ENCODE data around the gene JADE2. TPM values are rescaled to one million over a fixed set of nuclear protein-coding genes. Genes with fewer than 3 reads are reported as not detected.

JADE2 gene
- total RNA-seq, 1 experiment from 2014 or later = 39.9 TPM

DNA sequence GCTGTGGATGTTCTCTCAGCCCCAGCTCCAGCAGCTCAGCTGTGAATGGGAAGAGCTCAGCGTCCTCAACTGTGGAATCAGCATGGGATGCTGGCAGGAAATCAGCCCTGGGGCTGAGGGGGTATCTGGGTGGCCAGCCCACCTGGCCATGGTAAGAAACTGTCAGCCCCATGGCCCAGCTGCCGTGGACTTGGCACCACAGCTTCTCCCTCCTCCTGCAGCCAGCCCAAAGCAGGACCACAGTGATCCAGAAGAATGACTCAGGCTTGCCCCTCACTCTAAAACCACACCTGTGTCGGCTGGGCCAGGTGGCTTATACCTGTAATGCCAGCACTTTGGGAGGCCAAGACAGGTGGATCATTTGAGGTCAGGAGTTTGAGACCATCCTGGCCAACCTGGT, 59.2 kb downstream of the JADE2 start:
- intact Hi-C loops (cut with micrococcal nuclease) = loop anchor here (5.0 to 10.0 kb wide), 2 partner anchors 212 to 400 kb away; partner anchors contain the start of gene UBE2B

GRCh38 chr5:134585966-134586365, 60.5 kb downstream of the JADE2 start:
- Histone ChIP-seq H3K9me3 (ENCODE audit: control insufficient read depth in 1 of 2, insufficient read depth in 1 of 2, low read depth in 1 of 2, low read length in 2 of 2) (no peaks in the 10 kb centered on the region), H3K27ac (ENCODE audit: low read depth, low read length) (no peak overlapping the region), H3K4me2 (ENCODE audit: low read length) (no peak overlapping the region), H3K9ac (ENCODE audit: low read length) (no peak overlapping the region), H4K20me1 (ENCODE audit: insufficient read depth) (no peaks in the 10 kb centered on the region), H3K9me2 (ENCODE audit: insufficient read depth) (no peaks in the 10 kb centered on the region), H3K4me3 (replicated peaks in 1 of 2; ENCODE audit: low read depth in 1 of 2, low read length in 2 of 2) (no peak overlapping the region), H3K4me1 (ENCODE audit: control insufficient read depth in 1 of 2, insufficient read depth in 2 of 2, low read length in 2 of 2) (peaks cover 3 to 16% of the 10 kb centered on the region in 2 experiments), H3K27me3 (ENCODE audit: insufficient read depth, low read length) (no peaks in the 10 kb centered on the region), H2AFZ (ENCODE audit: low read depth, low read length, poor library complexity, severe bottlenecking) (no peak overlapping the region), H3K79me2 (ENCODE audit: insufficient read depth, low read length) (no peaks in the 10 kb centered on the region), H3K36me3 (ENCODE audit: control insufficient read depth in 1 of 2, insufficient read depth in 2 of 2, low read length in 2 of 2) (no peaks in the 10 kb centered on the region)
- intact Hi-C loops (cut with micrococcal nuclease) = loop anchor here (2.0 to 10.0 kb wide), 4 partner anchors 153 to 401 kb away; partner anchors contain the start of genes CAMLG, PCBD2 and UBE2B
- TF ChIP-seq SP1 (IDR thresholded peaks at IDR 0.05; ENCODE audit: low read depth) (no peak), REST (IDR thresholded peaks at IDR 0.05; ENCODE audit: low read depth) (no peak), CTCF (IDR thresholded peaks at IDR 0.05 in 2 of 3, conservative IDR thresholded peaks at IDR 0.05 in 1 of 3; ENCODE audit: borderline replicate concordance in 1 of 3, insufficient read depth in 1 of 3, low read depth in 2 of 3, low read length in 2 of 3) (no peak), EZH2 (IDR thresholded peaks at IDR 0.05) (no peak), ZNF274 (IDR thresholded peaks at IDR 0.05; ENCODE audit: low read depth, low read length) (no peak), POLR2AphosphoS5 (IDR thresholded peaks at IDR 0.05; ENCODE audit: low read depth, low read length) (no peak)
- TF ChIP-seq, protein P1, sequence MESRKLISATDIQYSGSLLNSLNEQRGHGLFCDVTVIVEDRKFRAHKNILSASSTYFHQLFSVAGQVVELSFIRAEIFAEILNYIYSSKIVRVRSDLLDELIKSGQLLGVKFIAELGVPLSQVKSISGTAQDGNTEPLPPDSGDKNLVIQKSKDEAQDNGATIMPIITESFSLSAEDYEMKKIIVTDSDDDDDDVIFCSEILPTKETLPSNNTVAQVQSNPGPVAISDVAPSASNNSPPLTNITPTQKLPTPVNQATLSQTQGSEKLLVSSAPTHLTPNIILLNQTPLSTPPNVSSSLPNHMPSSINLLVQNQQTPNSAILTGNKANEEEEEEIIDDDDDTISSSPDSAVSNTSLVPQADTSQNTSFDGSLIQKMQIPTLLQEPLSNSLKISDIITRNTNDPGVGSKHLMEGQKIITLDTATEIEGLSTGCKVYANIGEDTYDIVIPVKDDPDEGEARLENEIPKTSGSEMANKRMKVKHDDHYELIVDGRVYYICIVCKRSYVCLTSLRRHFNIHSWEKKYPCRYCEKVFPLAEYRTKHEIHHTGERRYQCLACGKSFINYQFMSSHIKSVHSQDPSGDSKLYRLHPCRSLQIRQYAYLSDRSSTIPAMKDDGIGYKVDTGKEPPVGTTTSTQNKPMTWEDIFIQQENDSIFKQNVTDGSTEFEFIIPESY (IDR thresholded peaks at IDR 0.05; ENCODE audit: extremely low read depth, insufficient replicate concordance, low read length) = no peak
- CTCF ChIA-PET = interaction anchor here (1.9 to 2.6 kb wide), 4 partner anchors 8 to 283 kb away, joined by 7 to 49 read pairs (median 20); partner anchors contain the start of gene CDKN2AIPNL
- no peak for DNase-seq (ENCODE audit: low read depth, low spot score)
- no peak for ATAC-seq
- POLR2A ChIA-PET = no interaction called here
- RAD21 ChIA-PET (ENCODE audit: low non-redundant PET in 1 of 2, low total read pairs in 2 of 2, uncharacterized antibody in 2 of 2, unreplicated experiment in 2 of 2) = no interaction called here
- BruUV-seq (replicated peaks) = no TSS peak

More for the DNA sequence above, 59.2 kb downstream of the JADE2 start:
- no peak overlapping the region for H2AFZ ChIP-seq (ENCODE audit: low read depth, low read length, poor library complexity, severe bottlenecking)
- H3K27ac ChIP-seq (ENCODE audit: low read depth, low read length) = no peak overlapping the region
- no TSS peak for BruUV-seq (replicated peaks)
- no peak for DNase-seq (ENCODE audit: low read depth, low spot score)
- H3K79me2 ChIP-seq (ENCODE audit: insufficient read depth, low read length) = no peaks in the 10 kb centered on the region
- no peaks in the 10 kb centered on the region for H3K9me2 ChIP-seq (ENCODE audit: insufficient read depth)
- ChIA-PET RAD21 (ENCODE audit: low non-redundant PET in 1 of 2, low total read pairs in 2 of 2, uncharacterized antibody in 2 of 2, unreplicated experiment in 2 of 2) (no interaction called here), POLR2A (no interaction called here), CTCF (interaction anchor here (0.9 kb wide), 1 partner anchor 320 kb away, joined by 3 read pairs; no protein-coding TSS in a partner anchor)
- no peak overlapping the region for H3K4me2 ChIP-seq (ENCODE audit: low read length)
- H3K9me3 ChIP-seq (ENCODE audit: control insufficient read depth in 1 of 2, insufficient read depth in 1 of 2, low read depth in 1 of 2, low read length in 2 of 2) = no peaks in the 10 kb centered on the region
- H3K4me1 ChIP-seq (ENCODE audit: control insufficient read depth in 1 of 2, insufficient read depth in 2 of 2, low read length in 2 of 2) = peaks cover 0 to 13% of the 10 kb centered on the region in 2 experiments; a peak in 3 of 4 replicates
- H3K27me3 ChIP-seq (ENCODE audit: insufficient read depth, low read length) = no peaks in the 10 kb centered on the region
- H3K36me3 ChIP-seq (ENCODE audit: control insufficient read depth in 1 of 2, insufficient read depth in 2 of 2, low read length in 2 of 2) = no peaks in the 10 kb centered on the region; a peak in 1 of 4 replicates
- H3K4me3 ChIP-seq (replicated peaks in 1 of 2; ENCODE audit: low read depth in 1 of 2, low read length in 2 of 2) = no peak overlapping the region
- ATAC-seq = no peak
- TF ChIP-seq ZFX (IDR thresholded peaks at IDR 0.05) (no peak), ELF1 (IDR thresholded peaks at IDR 0.05; ENCODE audit: borderline replicate concordance, low read depth) (no peak), ATF3 (IDR thresholded peaks at IDR 0.05) (no peak)
- no peaks in the 10 kb centered on the region for H4K20me1 ChIP-seq (ENCODE audit: insufficient read depth)
- H3K9ac ChIP-seq (ENCODE audit: low read length) = no peak overlapping the region
